WTC11 (cell line): ENCODE measurements around the gene GNPDA1.

Experiments used
- TCF7 ChIP-seq: sonication (generic); formaldehyde crosslinking; IDR thresholded peaks from 2 replicates; pipeline ENCODE4 v1.8.0; 2022; ENCODE audit warnings: mild to moderate bottlenecking, low read depth, missing genetic modification reagents, moderate library complexity
- ZBTB21 ChIP-seq: sonication (generic); formaldehyde crosslinking; IDR thresholded peaks from 2 replicates; pipeline ENCODE4 v1.8.1; 2023; ENCODE audit warnings: mild to moderate bottlenecking, missing genetic modification reagents, borderline replicate concordance
- TF ChIP-seq, protein P1 (sequence below): sonication (generic); formaldehyde crosslinking; IDR thresholded peaks from 2 replicates; pipeline ENCODE4 v1.8.0; 2022; ENCODE audit warnings: mild to moderate bottlenecking, missing genetic modification reagents
- TF ChIP-seq, protein P2 (sequence below): sonication (generic); formaldehyde crosslinking; IDR thresholded peaks from 2 replicates; pipeline ENCODE4 v1.8.1; 2022; ENCODE audit warnings: low read depth, missing genetic modification reagents, borderline replicate concordance
- TF ChIP-seq, protein P3 (sequence below): fragments of 200-600 bp; IDR thresholded peaks from 2 replicates; pipeline ENCODE4 v1.8.0; 2022; ENCODE audit warnings: antibody characterized with exemption

DNA sequence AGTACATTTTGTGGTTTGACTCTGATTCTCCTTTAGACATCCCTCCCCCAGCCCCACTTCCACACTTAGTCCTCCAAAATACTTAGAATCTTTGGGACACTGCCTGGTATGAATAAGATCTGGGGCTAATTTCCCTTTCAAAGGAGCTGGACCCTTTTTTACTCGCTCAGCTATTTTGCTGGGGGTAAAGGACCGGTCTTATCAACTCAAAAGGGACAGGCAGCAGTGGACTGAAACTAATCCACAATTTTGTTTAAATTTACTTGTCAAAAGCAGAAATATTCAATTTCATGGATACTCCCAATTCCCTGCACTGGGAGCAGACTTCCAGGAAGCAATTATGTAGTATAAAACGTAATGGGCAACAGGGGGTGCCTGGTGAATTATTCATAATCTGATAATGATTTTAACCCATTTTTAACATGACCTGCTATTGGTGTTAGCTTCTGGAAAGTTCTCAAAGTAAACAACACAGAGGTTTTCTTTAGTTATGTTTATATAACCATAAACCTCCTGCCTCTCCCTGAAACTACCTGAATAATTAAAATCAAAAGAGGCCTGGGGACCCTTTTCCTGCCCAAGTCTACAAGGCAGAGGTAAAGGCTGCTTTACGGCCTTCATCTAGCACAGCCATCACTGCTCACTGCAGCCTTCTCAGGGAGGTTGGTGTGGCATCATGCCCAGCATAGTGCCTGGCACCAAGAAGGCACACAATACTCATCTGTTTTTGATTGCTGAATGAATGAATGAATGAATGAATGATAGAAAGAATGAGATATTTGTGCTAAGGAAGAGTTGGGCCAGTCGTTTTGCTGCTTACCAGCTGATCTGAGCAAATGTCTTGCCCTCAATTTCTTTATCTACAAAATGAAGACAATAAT is 44.2 kb upstream of the GNPDA1 start:
- no peak for TF ChIP-seq ZBTB21 (CRISPR knock-in tag)
- TF ChIP-seq, protein P1, sequence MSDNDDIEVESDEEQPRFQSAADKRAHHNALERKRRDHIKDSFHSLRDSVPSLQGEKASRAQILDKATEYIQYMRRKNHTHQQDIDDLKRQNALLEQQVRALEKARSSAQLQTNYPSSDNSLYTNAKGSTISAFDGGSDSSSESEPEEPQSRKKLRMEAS (CRISPR knock-in tag), result no peak
- TF ChIP-seq, protein P2, sequence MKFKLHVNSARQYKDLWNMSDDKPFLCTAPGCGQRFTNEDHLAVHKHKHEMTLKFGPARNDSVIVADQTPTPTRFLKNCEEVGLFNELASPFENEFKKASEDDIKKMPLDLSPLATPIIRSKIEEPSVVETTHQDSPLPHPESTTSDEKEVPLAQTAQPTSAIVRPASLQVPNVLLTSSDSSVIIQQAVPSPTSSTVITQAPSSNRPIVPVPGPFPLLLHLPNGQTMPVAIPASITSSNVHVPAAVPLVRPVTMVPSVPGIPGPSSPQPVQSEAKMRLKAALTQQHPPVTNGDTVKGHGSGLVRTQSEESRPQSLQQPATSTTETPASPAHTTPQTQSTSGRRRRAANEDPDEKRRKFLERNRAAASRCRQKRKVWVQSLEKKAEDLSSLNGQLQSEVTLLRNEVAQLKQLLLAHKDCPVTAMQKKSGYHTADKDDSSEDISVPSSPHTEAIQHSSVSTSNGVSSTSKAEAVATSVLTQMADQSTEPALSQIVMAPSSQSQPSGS (CRISPR knock-in tag), result no peak
- TF ChIP-seq, protein P3, sequence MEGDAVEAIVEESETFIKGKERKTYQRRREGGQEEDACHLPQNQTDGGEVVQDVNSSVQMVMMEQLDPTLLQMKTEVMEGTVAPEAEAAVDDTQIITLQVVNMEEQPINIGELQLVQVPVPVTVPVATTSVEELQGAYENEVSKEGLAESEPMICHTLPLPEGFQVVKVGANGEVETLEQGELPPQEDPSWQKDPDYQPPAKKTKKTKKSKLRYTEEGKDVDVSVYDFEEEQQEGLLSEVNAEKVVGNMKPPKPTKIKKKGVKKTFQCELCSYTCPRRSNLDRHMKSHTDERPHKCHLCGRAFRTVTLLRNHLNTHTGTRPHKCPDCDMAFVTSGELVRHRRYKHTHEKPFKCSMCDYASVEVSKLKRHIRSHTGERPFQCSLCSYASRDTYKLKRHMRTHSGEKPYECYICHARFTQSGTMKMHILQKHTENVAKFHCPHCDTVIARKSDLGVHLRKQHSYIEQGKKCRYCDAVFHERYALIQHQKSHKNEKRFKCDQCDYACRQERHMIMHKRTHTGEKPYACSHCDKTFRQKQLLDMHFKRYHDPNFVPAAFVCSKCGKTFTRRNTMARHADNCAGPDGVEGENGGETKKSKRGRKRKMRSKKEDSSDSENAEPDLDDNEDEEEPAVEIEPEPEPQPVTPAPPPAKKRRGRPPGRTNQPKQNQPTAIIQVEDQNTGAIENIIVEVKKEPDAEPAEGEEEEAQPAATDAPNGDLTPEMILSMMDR, result no peak
- TF ChIP-seq TCF7 (CRISPR knock-in tag), result no peak
